ENCODE measurements around the gene IFNB1.

- TF ChIP-seq CTCF (conservative IDR thresholded peaks at IDR 0.05 in 1 of 2, IDR thresholded peaks at IDR 0.05 in 1 of 2; ENCODE audit: low read depth in 1 of 2, low read length in 2 of 2) (no peak), EZH2 (IDR thresholded peaks at IDR 0.05; ENCODE audit: low read length, missing control alignments) (no peak)
These were observed 30.5 kb downstream of the IFNB1 start for GRCh38 chr9:21047281-21047691.

Measured in fibroblast of lung (primary cell).